PC-3 (cell line): ENCODE measurements around the gene AFM. TPM values are rescaled to one million over a fixed set of nuclear protein-coding genes. Genes with fewer than 3 reads are reported as not detected.

Experiments used
- ATAC-seq: fragments of 200-7000 bp; cut with Tn5 transposase; 2 replicates; pipeline ENCODE4 v1.9.1; 2020; ENCODE audit warnings: mild to moderate bottlenecking, moderate library complexity
- BruUV-seq: library from RNA; stranded (reverse); fragments of 400-500 nt; replicated peaks from 2 replicates; lab custom pipeline; 2021; lab: Mats Ljungman, UMichigan
- CTCF ChIA-PET: fragments of 300-600 bp; sonication (Branson Sonifier 250); formaldehyde crosslinking; loops from one replicate; lab custom pipeline; 2022; ENCODE audit warnings: antibody characterized with exemption; lab: Charles Lee
- POLR2A ChIA-PET: fragments of 300-600 bp; sonication (Branson Sonifier 250); formaldehyde crosslinking; loops from one replicate; lab custom pipeline; 2022; ENCODE audit warnings: antibody characterized with exemption; ENCODE audit not compliant: unreplicated experiment; lab: Charles Lee
- DNase-seq: peaks from one replicate; pipeline ENCODE4 v3.0.0-alpha.2; 2015
- H2AFZ ChIP-seq: fragments of 300-600 bp; sonication (generic); 2 replicates; pipeline ENCODE4 v1.6.0; 2016; ENCODE audit warnings: antibody characterized with exemption, low read length
- H3F3A ChIP-seq: fragments of 300-600 bp; sonication (generic); one replicate; pipeline ENCODE4 v1.6.0; 2017; ENCODE audit warnings: antibody characterized with exemption, low read length, control low read depth, mild to moderate bottlenecking; ENCODE audit not compliant: unreplicated experiment
- H3K27ac ChIP-seq: fragments of 300-600 bp; sonication (generic); 2 replicates; pipeline ENCODE4 v1.5.1; 2016; ENCODE audit warnings: mild to moderate bottlenecking, low read length
- H3K27me3 ChIP-seq: fragments of 300-600 bp; sonication (generic); 2 replicates; pipeline ENCODE4 v1.6.1; 2016; ENCODE audit warnings: low read length, mixed read lengths
- H3K36me3 ChIP-seq: fragments of 300-600 bp; sonication (generic); 2 replicates; pipeline ENCODE4 v1.6.1; 2016; ENCODE audit warnings: low read depth, mixed run types, low read length, mixed read lengths
- H3K4me1 ChIP-seq: fragments of 300-600 bp; sonication (generic); 2 replicates; pipeline ENCODE4 v1.5.1; 2016; ENCODE audit warnings: low read length; ENCODE audit not compliant: insufficient read depth
- H3K4me2 ChIP-seq: fragments of 300-600 bp; sonication (generic); 2 replicates; pipeline ENCODE4 v1.6.0; 2016; ENCODE audit warnings: low read length
- H3K4me3 ChIP-seq: fragments of 300-600 bp; sonication (generic); 2 replicates; pipeline ENCODE4 v1.5.1; 2016; ENCODE audit warnings: mild to moderate bottlenecking, low read length, mixed read lengths
- H3K79me2 ChIP-seq: fragments of 300-600 bp; sonication (generic); 2 replicates; pipeline ENCODE4 v1.6.1; 2017; ENCODE audit warnings: low read length, mixed read lengths
- H3K9ac ChIP-seq: fragments of 300-600 bp; sonication (generic); 2 replicates; pipeline ENCODE4 v1.6.0; 2016; ENCODE audit warnings: mild to moderate bottlenecking, low read length
- H3K9me2 ChIP-seq: fragments of 300-600 bp; sonication (generic); replicated peaks from 2 replicates; pipeline ENCODE4 v1.6.1; 2016; ENCODE audit warnings: mixed run types, low read length, mixed read lengths
- H3K9me3 ChIP-seq: fragments of 300-600 bp; sonication (generic); 2 replicates; pipeline ENCODE4 v1.6.1; 2016; ENCODE audit warnings: low read length, mixed read lengths
- H4K20me1 ChIP-seq: fragments of 300-600 bp; sonication (generic); 2 replicates; pipeline ENCODE4 v1.6.1; 2016; ENCODE audit warnings: low read length, mixed read lengths
- CTCF ChIP-seq: fragments of 300-600 bp; sonication (generic); conservative IDR thresholded peaks from 2 replicates; pipeline ENCODE4 v1.5.1; 2017; ENCODE audit warnings: antibody characterized with exemption, low read depth, mild to moderate bottlenecking, low read length
- EZH2 ChIP-seq: fragments of 300-600 bp; sonication (generic); IDR thresholded peaks from one replicate; pipeline ENCODE4 v1.6.1; 2017; ENCODE audit warnings: antibody characterized with exemption, mild to moderate bottlenecking, low read length; ENCODE audit not compliant: unreplicated experiment
- EZH2phosphoT487 ChIP-seq: fragments of 300-600 bp; sonication (generic); IDR thresholded peaks from 2 replicates; pipeline ENCODE4 v1.6.1; 2018; ENCODE audit warnings: mild to moderate bottlenecking, antibody characterized with exemption, low read length, borderline replicate concordance
- intact Hi-C: fragments of 100-400 bp; cut with micrococcal nuclease; formaldehyde crosslinking; loops from 2 replicates; pipeline ENCODE4 v1.9.0; 2023
- total RNA-seq: library from RNA; depleted of rRNA; stranded (reverse); fragments of >200 nt; gene quantifications from 2 replicates; pipeline ENCODE4 v1.2.3, GENCODE V29; 2014

The AFM gene
- total RNA-seq, 1 experiment from 2014 or later: not detected

- intact Hi-C loops: no loop called here
- Histone ChIP-seq H3K9me3 (no peaks in the 10 kb centered on the region), H3F3A (no peaks in the 10 kb centered on the region), H3K4me2 (no peak overlapping the region), H3K9ac (no peak overlapping the region), H3K36me3 (no peaks in the 10 kb centered on the region), H3K4me3 (no peak overlapping the region), H4K20me1 (no peaks in the 10 kb centered on the region), H3K4me1 (peaks cover 22% of the 10 kb centered on the region), H2AFZ (no peak overlapping the region), H3K79me2 (no peaks in the 10 kb centered on the region), H3K9me2 (peaks cover 5% of the 10 kb centered on the region; the same call in 1 of the 2 replicates), H3K27ac (no peak overlapping the region), H3K27me3 (no peaks in the 10 kb centered on the region)
- TF ChIP-seq CTCF (no peak), EZH2phosphoT487 (no peak), EZH2 (no peak)
- no peak for ATAC-seq
- BruUV-seq: no TSS peak
- no peak for DNase-seq
- ChIA-PET POLR2A (no interaction called here), CTCF (no interaction called here)
Measured at GRCh38 chr4:73527196-73527595, 45.7 kb downstream of the AFM start.

GRCh38 chr4:73528171-73528570 is 46.6 kb downstream of the AFM start:
- TF ChIP-seq EZH2 (no peak), EZH2phosphoT487 (no peak), CTCF (no peak)
- no peak overlapping the region for H3K4me3 ChIP-seq
- H3K4me1 ChIP-seq: peaks cover 22% of the 10 kb centered on the region
- peak overlapping the region; percentile 28 for H3K27ac ChIP-seq
- DNase-seq (peak; percentile 90), ATAC-seq (peak; percentile 83)
- no peak overlapping the region for H2AFZ ChIP-seq
- intact Hi-C loops: no loop called here
- no peaks in the 10 kb centered on the region for H3K79me2 ChIP-seq
- no peaks in the 10 kb centered on the region for H3F3A ChIP-seq
- H3K9ac ChIP-seq: no peak overlapping the region
- H3K4me2 ChIP-seq: peak overlapping the region; percentile 39
- ChIA-PET POLR2A (no interaction called here), CTCF (no interaction called here)
- no peaks in the 10 kb centered on the region for H3K36me3 ChIP-seq
- no peaks in the 10 kb centered on the region for H3K9me3 ChIP-seq
- H4K20me1 ChIP-seq: no peaks in the 10 kb centered on the region
- peaks cover 5% of the 10 kb centered on the region; the same call in 1 of the 2 replicates for H3K9me2 ChIP-seq
- no TSS peak for BruUV-seq
- no peaks in the 10 kb centered on the region for H3K27me3 ChIP-seq

GRCh38 chr4:73533515-73534422 is 52.2 kb downstream of the AFM start:
- no peaks in the 10 kb centered on the region for H3K9me3 ChIP-seq
- no peaks in the 10 kb centered on the region for H3K79me2 ChIP-seq
- no peak overlapping the region for H3K4me2 ChIP-seq
- no peak; the same call in 1 of the 2 replicates for ATAC-seq
- peaks cover 35% of the 10 kb centered on the region for H3K4me1 ChIP-seq
- no peaks in the 10 kb centered on the region for H3K27me3 ChIP-seq
- CTCF ChIA-PET: no interaction called here
- H3K9ac ChIP-seq: no peak overlapping the region
- H2AFZ ChIP-seq: no peak overlapping the region
- peaks cover 7% of the 10 kb centered on the region for H3F3A ChIP-seq
- no peaks in the 10 kb centered on the region for H4K20me1 ChIP-seq
- no peaks in the 10 kb centered on the region for H3K9me2 ChIP-seq
- no peak overlapping the region for H3K27ac ChIP-seq
- BruUV-seq: no TSS peak
- POLR2A ChIA-PET: interaction anchor here (0.6 kb wide), 1 partner anchor 42 kb away, joined by 3 read pairs; no protein-coding TSS in a partner anchor
- TF ChIP-seq EZH2phosphoT487: no peak
- no peak for TF ChIP-seq CTCF
- no peak for TF ChIP-seq EZH2
- H3K4me3 ChIP-seq: no peak overlapping the region
- no peaks in the 10 kb centered on the region for H3K36me3 ChIP-seq
- peak; percentile 23 for DNase-seq
- intact Hi-C loops: no loop called here
